Measurements from ENCODE around the gene PCDH1.

The PCDH1 gene

GRCh38 chr5:141826674-141827073 lies 51.5 kb downstream of the PCDH1 start:
- no peaks in the 10 kb centered on the region for H3K9me2 ChIP-seq (ENCODE audit: low read depth, low read length)
- no peak for TF ChIP-seq CTCF (IDR thresholded peaks at IDR 0.05; ENCODE audit: low read length)
- TF ChIP-seq EZH2 (IDR thresholded peaks at IDR 0.05; ENCODE audit: borderline replicate concordance, low read length): no peak
- no peak overlapping the region for H3K27ac ChIP-seq (ENCODE audit: low read depth, low read length, poor library complexity, severe bottlenecking)
- H3K9me3 ChIP-seq (ENCODE audit: low read length): no peaks in the 10 kb centered on the region
- no peaks in the 10 kb centered on the region for H3K79me2 ChIP-seq (ENCODE audit: insufficient read depth, low read length)
- H3K4me2 ChIP-seq (ENCODE audit: low read length): no peak overlapping the region
- H3K4me3 ChIP-seq (ENCODE audit: low read depth, low read length, poor library complexity, severe bottlenecking): no peak overlapping the region
- H3K4me1 ChIP-seq (ENCODE audit: insufficient read depth, low read length, severe bottlenecking): no peaks in the 10 kb centered on the region
- no peaks in the 10 kb centered on the region for H4K20me1 ChIP-seq (ENCODE audit: insufficient read depth, low read length)
- no peak overlapping the region for H2AFZ ChIP-seq (ENCODE audit: low read length)
- H3K27me3 ChIP-seq (ENCODE audit: insufficient read depth, low read length): peaks cover 10% of the 10 kb centered on the region; the same call in 1 of the 2 replicates
- no peaks in the 10 kb centered on the region for H3F3A ChIP-seq (ENCODE audit: insufficient read depth, low read length)
- H3K9ac ChIP-seq (ENCODE audit: low read length): no peak overlapping the region
- H3K36me3 ChIP-seq (ENCODE audit: insufficient read depth, low read length): no peaks in the 10 kb centered on the region

GRCh38 chr5:141825791-141826560 lies 52.2 kb downstream of the PCDH1 start:
- Histone ChIP-seq H2AFZ (ENCODE audit: low read length) (no peak overlapping the region), H3K4me3 (ENCODE audit: low read depth, low read length, poor library complexity, severe bottlenecking) (no peak overlapping the region), H3K27ac (ENCODE audit: low read depth, low read length, poor library complexity, severe bottlenecking) (no peak overlapping the region), H3K9me3 (ENCODE audit: low read length) (no peaks in the 10 kb centered on the region), H4K20me1 (ENCODE audit: insufficient read depth, low read length) (no peaks in the 10 kb centered on the region), H3F3A (ENCODE audit: insufficient read depth, low read length) (no peaks in the 10 kb centered on the region), H3K4me2 (ENCODE audit: low read length) (no peak overlapping the region), H3K4me1 (ENCODE audit: insufficient read depth, low read length, severe bottlenecking) (no peaks in the 10 kb centered on the region), H3K27me3 (ENCODE audit: insufficient read depth, low read length) (peaks cover 10% of the 10 kb centered on the region; the same call in 1 of the 2 replicates), H3K36me3 (ENCODE audit: insufficient read depth, low read length) (no peaks in the 10 kb centered on the region), H3K9me2 (ENCODE audit: low read depth, low read length) (no peaks in the 10 kb centered on the region), H3K9ac (ENCODE audit: low read length) (no peak overlapping the region), H3K79me2 (ENCODE audit: insufficient read depth, low read length) (no peaks in the 10 kb centered on the region)
- no peak for TF ChIP-seq EZH2 (IDR thresholded peaks at IDR 0.05; ENCODE audit: borderline replicate concordance, low read length)
- TF ChIP-seq CTCF (IDR thresholded peaks at IDR 0.05; ENCODE audit: low read length): peak; percentile 45; the same call in 1 of the 2 replicates

GRCh38 chr5:141825241-141825671 lies 53.0 kb downstream of the PCDH1 start:
- no peak overlapping the region for H2AFZ ChIP-seq (ENCODE audit: low read length)
- H3K4me1 ChIP-seq (ENCODE audit: insufficient read depth, low read length, severe bottlenecking): no peaks in the 10 kb centered on the region
- H3K4me2 ChIP-seq (ENCODE audit: low read length): no peak overlapping the region
- H3K9me3 ChIP-seq (ENCODE audit: low read length): no peaks in the 10 kb centered on the region
- H3K9ac ChIP-seq (ENCODE audit: low read length): no peak overlapping the region
- H3K27me3 ChIP-seq (ENCODE audit: insufficient read depth, low read length): peaks cover 10% of the 10 kb centered on the region; the same call in 1 of the 2 replicates
- no peak overlapping the region for H3K4me3 ChIP-seq (ENCODE audit: low read depth, low read length, poor library complexity, severe bottlenecking)
- no peaks in the 10 kb centered on the region for H4K20me1 ChIP-seq (ENCODE audit: insufficient read depth, low read length)
- no peaks in the 10 kb centered on the region for H3K36me3 ChIP-seq (ENCODE audit: insufficient read depth, low read length)
- TF ChIP-seq EZH2 (IDR thresholded peaks at IDR 0.05; ENCODE audit: borderline replicate concordance, low read length): no peak
- no peak for TF ChIP-seq CTCF (IDR thresholded peaks at IDR 0.05; ENCODE audit: low read length)
- no peaks in the 10 kb centered on the region for H3K79me2 ChIP-seq (ENCODE audit: insufficient read depth, low read length)
- no peaks in the 10 kb centered on the region for H3F3A ChIP-seq (ENCODE audit: insufficient read depth, low read length)
- H3K27ac ChIP-seq (ENCODE audit: low read depth, low read length, poor library complexity, severe bottlenecking): no peak overlapping the region
- H3K9me2 ChIP-seq (ENCODE audit: low read depth, low read length): no peaks in the 10 kb centered on the region

Measured in OCI-LY1 (cell line).